ENCODE measurements around the gene PFDN1.

PFDN1 gene

GRCh38 chr5:140236891-140237598, 65.9 kb downstream of the PFDN1 start:
- DNase-seq: no peak

DNA sequence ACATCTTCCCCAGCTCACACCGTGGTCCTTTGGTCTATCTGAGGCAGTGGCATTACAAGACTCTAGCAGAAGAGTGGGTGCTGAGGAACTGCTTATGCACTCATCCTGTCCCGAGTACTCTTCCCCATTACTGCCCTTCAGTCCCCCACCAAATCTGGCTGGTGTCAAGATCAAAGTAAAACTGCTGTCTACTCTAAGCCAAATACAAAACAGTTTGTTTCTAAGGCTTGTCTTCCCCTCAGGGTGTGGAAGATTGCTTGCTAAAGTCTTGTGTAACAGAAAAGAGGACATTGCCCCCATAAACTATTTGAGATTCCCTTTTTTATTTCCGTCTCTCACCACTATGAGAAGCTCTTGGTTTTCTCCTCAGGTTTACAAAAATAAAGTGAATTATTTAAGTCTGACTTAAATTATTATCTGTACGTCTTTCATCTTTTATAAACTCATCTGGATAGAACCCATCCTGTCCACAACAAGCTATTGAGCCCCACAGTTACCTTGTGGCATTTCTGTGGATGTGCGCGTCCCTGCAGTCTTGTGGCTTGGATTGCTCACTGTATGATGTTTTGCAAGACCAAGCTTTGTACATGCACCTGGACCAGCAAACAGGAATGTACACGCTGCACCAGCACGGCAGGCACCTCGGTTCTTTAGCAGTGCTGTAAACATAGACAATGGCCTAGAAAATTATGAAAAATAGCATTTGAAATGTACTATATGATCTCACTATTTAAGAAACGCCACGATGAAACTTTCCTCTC, 66.9 kb downstream of the PFDN1 start:
- DNase-seq: no peak

DNA sequence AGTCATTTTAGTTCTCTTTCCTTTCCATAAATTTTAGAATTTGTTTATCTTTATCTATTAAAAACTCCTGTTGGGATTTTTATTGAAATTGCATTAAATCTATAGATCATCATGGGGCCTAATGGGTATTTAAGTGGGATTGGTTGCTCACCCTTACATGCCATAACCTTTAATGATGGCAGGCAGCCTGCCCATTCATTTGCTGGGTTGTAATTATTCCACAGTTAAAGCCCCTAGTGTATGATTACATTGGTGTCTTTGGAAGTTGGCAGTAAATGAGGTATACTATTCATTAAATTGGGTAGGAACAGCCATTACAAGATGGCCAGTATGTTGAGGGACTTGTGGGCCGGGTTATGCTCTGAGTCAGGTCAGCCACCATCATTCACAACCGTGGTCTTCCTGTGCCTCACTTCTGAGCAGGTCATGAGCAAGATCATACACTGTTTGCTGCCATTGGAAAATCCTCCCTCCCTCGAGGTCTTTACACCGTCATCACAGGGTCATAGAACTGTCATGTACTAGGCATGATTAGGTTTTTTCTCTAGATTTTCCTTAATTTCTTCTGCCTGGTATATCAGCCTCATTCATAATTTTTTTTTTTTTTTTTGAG, 68.4 kb downstream of the PFDN1 start:
- no peak for DNase-seq

GRCh38 chr5:140232731-140233130, 70.2 kb downstream of the PFDN1 start:
- no peak for DNase-seq

DNA sequence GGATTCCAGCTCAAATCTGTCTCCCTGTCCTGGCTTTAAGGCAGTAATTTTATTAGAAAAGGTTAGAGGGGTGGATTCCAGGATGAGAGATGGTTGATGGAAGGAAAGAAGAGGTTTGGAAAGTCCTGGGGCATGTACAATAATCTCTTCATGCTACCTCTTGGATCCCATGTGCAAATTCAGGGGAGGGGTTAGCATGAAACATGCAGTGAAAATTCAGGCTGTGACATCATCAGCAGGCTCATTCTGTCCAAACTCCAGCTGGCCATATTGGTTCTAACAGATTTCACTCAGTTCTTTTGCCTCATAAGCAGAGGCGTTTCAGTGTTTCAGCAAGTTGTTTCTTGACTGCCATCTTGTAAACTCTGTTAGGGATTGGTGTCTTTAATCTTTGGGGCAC, 72.5 kb downstream of the PFDN1 start:
- DNase-seq: no peak

GRCh38 chr5:140228364-140228837, 74.5 kb downstream of the PFDN1 start:
- no peak for DNase-seq

DNA sequence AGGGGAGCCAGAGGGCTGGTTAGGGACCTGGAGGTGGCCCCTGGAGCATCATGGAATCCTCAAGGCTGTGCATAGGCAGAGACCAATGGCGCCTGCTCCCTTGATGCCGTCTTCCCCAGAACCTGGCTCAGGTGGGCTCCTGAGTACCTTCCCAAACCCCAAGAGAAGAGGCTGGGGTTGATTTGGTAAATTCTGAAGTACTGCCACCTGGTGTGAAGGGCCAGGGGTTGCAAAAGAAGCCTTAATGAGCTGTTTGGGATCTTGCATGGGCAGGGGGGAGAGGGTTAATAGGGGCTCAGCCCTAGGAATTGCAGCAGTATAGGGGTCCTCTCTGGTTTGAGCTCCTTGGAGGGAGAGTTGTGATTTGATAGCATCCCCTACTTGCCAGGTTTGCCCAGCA, 75.9 kb downstream of the PFDN1 start:
- no peak for DNase-seq

DNA sequence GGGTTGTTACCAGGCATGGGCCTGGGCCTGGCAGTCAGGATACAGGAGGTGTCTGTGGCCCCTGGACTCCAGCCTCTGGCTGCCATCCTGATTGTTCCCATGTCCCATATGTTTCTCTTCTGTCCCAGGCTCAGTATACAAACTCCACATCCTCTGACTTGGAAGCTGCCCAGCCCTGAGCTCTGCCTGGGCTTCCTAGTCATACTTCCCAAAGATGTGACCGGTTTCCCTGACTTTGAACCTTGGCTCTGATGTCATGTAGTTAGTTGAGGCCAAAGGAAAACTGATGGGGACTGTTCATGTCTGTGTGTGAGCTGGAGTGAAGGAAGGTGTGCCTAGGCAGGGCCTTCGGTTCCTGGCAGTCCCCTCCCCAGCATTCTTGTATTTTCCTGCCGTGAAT, 77.5 kb downstream of the PFDN1 start:
- DNase-seq: no peak

DNA sequence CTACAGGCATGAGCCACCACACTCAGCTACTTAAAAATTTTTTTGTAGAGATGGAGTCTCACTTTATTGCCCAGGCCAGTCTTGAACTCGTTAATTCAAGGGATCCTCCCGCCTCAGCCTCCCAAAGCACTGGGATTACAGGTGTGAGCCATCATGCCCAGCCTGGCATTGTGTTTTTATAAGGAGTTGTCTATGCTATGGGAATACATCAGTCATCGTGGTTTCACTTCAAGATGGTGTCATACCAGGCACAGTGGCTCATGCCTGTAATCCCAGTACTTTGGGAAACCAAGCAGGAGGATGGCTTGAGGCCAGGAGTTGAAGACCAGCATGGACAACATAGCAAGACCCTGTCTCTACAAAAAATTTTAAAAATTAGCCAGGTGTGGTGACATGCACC, 78.2 kb downstream of the PFDN1 start:
- no peak for DNase-seq

DNA sequence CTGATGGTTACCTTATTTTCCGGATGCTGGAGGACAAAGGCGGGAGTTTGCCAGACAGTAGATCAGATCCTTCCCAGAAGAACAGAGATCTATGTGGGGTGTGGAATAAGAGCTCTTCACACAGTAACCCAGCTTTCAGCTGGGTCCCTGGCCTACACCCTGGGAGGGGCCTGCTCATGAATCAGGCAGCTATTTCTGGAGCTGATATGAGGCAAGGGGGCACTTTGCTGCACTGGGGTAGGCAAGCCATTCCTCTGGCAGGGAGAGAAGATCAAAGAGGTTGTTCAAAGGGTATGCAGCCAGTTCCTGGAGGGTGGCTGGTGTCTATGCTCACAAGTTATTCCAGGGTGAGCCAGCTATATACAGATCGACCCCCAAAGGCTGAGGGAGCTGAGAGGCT, 79.3 kb downstream of the PFDN1 start:
- no peak for DNase-seq

- DNase-seq: no peak
These were observed 80.5 kb downstream of the PFDN1 start for GRCh38 chr5:140222416-140222815.

GRCh38 chr5:140221697-140222223, 81.1 kb downstream of the PFDN1 start:
- no peak for DNase-seq

GRCh38 chr5:140220698-140221064, 82.2 kb downstream of the PFDN1 start:
- DNase-seq: no peak

DNA sequence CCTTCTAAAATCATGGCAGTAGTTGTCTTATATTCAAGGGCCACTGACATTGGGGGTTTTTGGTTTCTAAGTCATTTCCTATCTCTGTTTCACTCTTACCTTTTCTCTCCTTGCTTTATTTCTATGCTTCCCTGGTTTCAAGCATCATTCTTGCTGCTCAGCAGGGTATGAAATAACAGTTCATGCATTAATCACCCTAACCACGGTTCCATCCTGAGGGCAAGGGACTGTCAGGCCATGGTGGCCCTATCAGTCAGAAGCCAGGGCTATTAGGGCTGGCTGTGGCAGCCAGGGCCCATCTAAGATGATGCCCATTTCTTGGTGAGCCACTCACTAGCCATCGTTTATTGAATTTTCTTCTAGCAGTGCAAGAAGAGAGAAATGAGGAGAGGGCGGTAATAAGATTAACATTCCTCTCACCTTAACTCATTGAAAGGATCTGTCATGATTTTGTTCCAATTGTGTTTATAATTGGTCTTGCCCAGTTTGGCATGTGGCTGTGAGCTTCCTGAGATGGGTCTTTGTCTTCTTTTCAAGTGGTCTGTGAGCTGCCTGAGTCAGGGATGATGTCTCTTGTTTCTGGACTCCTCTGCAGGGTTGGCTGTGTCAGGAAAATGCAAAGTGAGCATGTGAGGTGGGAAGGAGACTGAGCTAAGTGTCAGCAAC, 82.7 kb downstream of the PFDN1 start:
- no peak for DNase-seq

DNA sequence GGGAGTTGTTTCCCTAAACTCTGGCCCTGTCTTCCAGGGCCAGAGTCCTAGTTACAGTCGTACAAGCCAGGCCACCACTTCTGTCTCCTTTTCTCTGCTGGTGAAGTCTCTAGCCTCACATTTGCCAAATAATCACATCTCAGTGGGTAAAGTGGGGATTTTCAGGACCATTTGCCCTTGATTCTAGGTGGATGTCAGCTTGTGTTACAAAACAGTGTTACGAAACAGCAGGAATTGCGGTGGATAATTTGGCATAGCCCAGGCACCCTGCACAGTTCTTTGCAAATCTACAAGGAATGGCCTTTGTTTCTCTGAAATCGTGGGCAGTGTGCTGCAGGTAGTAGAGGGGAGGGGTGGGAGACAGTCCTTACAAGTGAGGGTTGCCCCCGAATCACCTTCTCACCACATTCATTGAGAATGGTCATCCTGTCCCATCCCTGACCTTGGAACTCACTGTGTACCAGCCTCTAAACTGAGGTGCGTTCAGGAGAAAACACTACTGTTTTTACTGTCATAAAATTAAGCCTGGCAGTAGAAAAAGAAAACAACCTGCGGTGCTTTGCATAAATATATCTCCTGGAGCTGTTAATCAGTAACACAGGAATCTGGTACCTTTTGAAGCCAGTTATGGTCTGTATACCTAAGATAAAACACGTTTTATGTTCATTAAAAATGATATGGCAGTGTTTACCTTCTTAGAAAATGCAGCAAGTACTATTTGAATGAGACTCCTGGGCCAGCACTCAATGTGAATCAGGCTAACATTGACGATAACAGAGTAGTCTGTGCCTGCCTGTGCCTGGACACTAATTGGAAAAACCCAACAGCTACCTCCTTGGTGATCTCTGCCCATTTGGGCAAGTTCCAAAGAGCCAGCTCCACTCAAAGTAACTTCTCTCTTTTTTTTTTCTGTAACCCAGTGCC, 83.6 kb downstream of the PFDN1 start:
- no peak for DNase-seq

DNA sequence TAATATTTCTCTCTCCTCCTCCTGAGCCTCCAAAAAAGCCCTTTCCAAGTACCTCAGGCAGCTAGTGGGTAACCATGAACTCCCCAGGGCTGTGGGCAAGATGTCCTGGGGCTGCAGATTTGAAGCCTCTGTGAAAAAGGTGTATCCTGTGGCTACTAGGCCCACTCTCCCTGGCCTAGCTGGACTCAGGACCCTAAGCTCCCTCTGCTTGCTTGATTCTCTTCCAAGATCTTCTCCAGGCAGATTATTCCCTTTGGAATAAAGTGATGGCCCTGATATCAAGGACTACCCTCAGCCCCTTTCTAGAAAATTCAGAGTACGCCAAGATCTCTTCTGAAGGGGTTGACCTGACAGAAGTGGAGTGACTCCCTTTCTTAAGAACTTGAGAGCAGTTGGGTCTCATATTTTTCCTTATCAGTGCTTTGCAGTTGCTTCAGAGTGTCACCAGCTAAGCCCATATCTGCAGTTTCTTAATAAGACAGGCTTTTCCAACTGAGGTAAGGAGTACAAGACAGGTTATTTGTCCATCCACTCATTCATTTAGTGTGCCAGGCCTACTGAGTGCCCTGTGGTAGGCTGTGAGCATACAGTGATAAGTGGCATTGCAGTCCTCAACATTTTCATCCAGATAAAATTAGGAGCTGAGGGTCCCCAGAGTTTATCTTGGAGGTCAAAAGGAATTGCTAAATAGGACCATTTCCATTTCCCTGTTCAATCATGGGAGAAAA, 85.4 kb downstream of the PFDN1 start:
- no peak for DNase-seq

GRCh38 chr5:140216478-140217074, 86.3 kb downstream of the PFDN1 start:
- DNase-seq: no peak

GRCh38 chr5:140215276-140215675, 87.6 kb downstream of the PFDN1 start:
- DNase-seq: no peak

DNA sequence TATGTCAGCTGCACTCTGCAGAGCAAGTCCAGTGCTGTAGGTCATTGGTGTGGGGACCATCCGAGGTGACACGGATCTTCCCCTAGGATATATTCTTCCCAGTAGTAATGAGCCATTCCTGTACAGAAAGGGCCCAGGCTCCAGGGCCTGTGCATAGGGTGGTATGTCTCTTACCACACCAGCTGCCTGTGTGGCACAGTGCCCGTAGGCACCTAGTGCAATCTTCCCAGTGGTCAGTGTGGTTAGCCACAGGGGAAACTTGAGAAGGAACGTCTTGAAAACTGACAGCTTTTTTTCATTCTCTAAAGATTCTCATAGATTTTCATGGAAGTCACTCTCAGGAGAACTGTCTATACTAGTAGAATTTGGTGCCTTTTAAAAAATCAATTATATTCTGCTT, 88.1 kb downstream of the PFDN1 start:
- DNase-seq: no peak

DNA sequence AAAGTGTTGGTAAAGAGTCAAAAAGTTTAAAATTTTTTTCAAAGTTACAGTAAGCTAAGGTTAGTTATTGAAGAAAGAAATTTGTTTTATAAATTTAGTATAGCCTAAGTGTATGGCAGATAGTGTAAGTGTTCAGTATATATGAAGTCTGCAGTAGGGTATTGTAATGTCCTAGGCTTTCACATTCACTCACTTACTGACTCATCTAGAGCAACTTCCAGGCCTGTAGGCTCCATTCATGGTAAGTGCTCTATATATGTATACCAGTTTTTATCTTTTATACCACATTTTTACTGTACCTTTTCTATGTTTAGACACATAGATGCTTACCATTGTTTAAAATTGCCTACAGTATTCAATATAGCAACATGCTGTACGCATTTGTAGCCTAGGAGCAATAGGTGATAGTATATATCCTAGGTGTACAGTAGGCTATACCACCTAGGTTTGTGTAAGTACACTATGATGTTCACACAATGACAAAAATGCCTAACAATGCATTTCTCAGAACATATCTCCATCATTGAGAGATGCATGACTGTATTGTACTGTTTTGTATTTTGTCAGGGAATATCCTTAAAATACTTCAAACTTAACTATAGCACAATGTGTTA, 89.4 kb downstream of the PFDN1 start:
- DNase-seq: no peak

- DNase-seq: no peak
These were observed 94.8 kb downstream of the PFDN1 start for GRCh38 chr5:140208065-140208464.
